Neural progenitor cell (in vitro differentiated cells): Measurements from ENCODE around the gene TMEM217.

Source experiments
- CTCF ChIP-seq: fragments of 200-600 bp; sonication (generic); IDR thresholded peaks from 2 replicates; pipeline ENCODE4 v1.5.1; 2017; ENCODE audit warnings: antibody characterized with exemption, mild to moderate bottlenecking
- EZH2 ChIP-seq: fragments of 200-600 bp; sonication (generic); IDR thresholded peaks from 2 replicates; pipeline ENCODE4 v1.6.1; 2017; ENCODE audit warnings: antibody characterized with exemption, mild to moderate bottlenecking, moderate library complexity

GRCh38 chr6:37284781-37285180 is 26.8 kb upstream of the TMEM217 start:
- TF ChIP-seq CTCF (no peak), EZH2 (no peak)
